GM23338 (cell line): Measurements from ENCODE around the gene CD40. TPM values are rescaled to one million over a fixed set of nuclear protein-coding genes. Genes with fewer than 3 reads are reported as not detected.

Source experiments
- ATAC-seq: fragments of 200-7000 bp; cut with Tn5 transposase; 3 replicates; pipeline ENCODE4 v1.9.1; 2020
- DNase-seq: peaks from one replicate; pipeline ENCODE4 v3.0.0-alpha.2; 2015; ENCODE audit warnings: low spot score
- H2AFZ ChIP-seq: fragments of 200-600 bp; sonication (generic); 2 replicates; pipeline ENCODE4 v1.8.0; 2016; ENCODE audit warnings: antibody characterized with exemption, mild to moderate bottlenecking, moderate library complexity
- H3F3A ChIP-seq: fragments of 200-600 bp; sonication (generic); replicated peaks from 2 replicates; pipeline ENCODE4 v1.8.0; 2017; ENCODE audit warnings: antibody characterized with exemption, mixed run types, low read depth
- H3K27ac ChIP-seq: fragments of 200-600 bp; sonication (generic); 2 replicates; pipeline ENCODE4 v1.6.1; 2016; ENCODE audit warnings: low read depth
- H3K27me3 ChIP-seq: fragments of 200-600 bp; sonication (generic); 2 replicates; pipeline ENCODE4 v1.8.0; 2016; ENCODE audit warnings: mild to moderate bottlenecking, mixed run types, moderate library complexity; ENCODE audit not compliant: insufficient read depth
- H3K36me3 ChIP-seq: fragments of 200-600 bp; sonication (generic); 2 replicates; pipeline ENCODE4 v1.8.0; 2016; ENCODE audit warnings: mild to moderate bottlenecking; ENCODE audit not compliant: insufficient read depth
- H3K4me1 ChIP-seq: fragments of 200-600 bp; sonication (generic); 2 replicates; pipeline ENCODE4 v1.8.0; 2016; ENCODE audit warnings: mild to moderate bottlenecking, moderate library complexity; ENCODE audit not compliant: insufficient read depth
- H3K4me2 ChIP-seq: fragments of 200-600 bp; sonication (generic); 2 replicates; pipeline ENCODE4 v1.7.1; 2017; ENCODE audit warnings: mixed run types
- H3K4me3 ChIP-seq: fragments of 200-600 bp; sonication (generic); 2 replicates; pipeline ENCODE4 v1.6.1; 2016; ENCODE audit warnings: mixed run types
- H3K79me2 ChIP-seq: fragments of 200-600 bp; sonication (generic); replicated peaks from 2 replicates; pipeline ENCODE4 v1.8.0; 2017; ENCODE audit warnings: mild to moderate bottlenecking; ENCODE audit not compliant: insufficient read depth
- H3K9me2 ChIP-seq: fragments of 200-600 bp; sonication (generic); 2 replicates; pipeline ENCODE4 v1.8.0; 2017; ENCODE audit not compliant: insufficient read depth
- H4K20me1 ChIP-seq: fragments of 200-600 bp; sonication (generic); replicated peaks from 2 replicates; pipeline ENCODE4 v1.8.0; 2017; ENCODE audit warnings: mild to moderate bottlenecking; ENCODE audit not compliant: insufficient read depth
- H3K27ac Mint-ChIP-seq: 2 replicates; pipeline ENCODE4 v1.8.0; 2020; ENCODE audit warnings: inconsistent platforms, mild to moderate bottlenecking, moderate library complexity, mixed read lengths
- H3K27me3 Mint-ChIP-seq: 3 replicates; pipeline ENCODE4 v1.8.0; 2022; ENCODE audit warnings: low read depth, mild to moderate bottlenecking, moderate library complexity, mixed read lengths, inconsistent platforms; ENCODE audit not compliant: insufficient read depth, poor library complexity
- H3K36me3 Mint-ChIP-seq: 3 replicates; pipeline ENCODE4 v1.8.0; 2021; ENCODE audit warnings: low read depth, mild to moderate bottlenecking, inconsistent platforms, moderate library complexity, mixed read lengths
- H3K4me1 Mint-ChIP-seq: 3 replicates; pipeline ENCODE4 v1.8.0; 2020; ENCODE audit warnings: mild to moderate bottlenecking, inconsistent platforms, mixed read lengths
- H3K4me3 Mint-ChIP-seq: 3 replicates; pipeline ENCODE4 v1.8.0; 2021; ENCODE audit warnings: moderate library complexity, mild to moderate bottlenecking, inconsistent platforms, mixed read lengths
- H3K9me3 Mint-ChIP-seq: 3 replicates; pipeline ENCODE4 v1.8.0; 2020; ENCODE audit warnings: moderate library complexity, mild to moderate bottlenecking, inconsistent platforms, mixed read lengths
- CREB1 ChIP-seq: fragments of 250-450 bp; sonication (Bioruptor Pico); IDR thresholded peaks from 2 replicates; pipeline ENCODE4 v1.5.0; 2020; ENCODE audit warnings: low read depth, mild to moderate bottlenecking, moderate library complexity
- EZH2 ChIP-seq: fragments of 200-600 bp; sonication (generic); IDR thresholded peaks from one replicate; pipeline ENCODE4 v1.8.0; 2017; ENCODE audit warnings: antibody characterized with exemption, mild to moderate bottlenecking, low read depth; ENCODE audit not compliant: unreplicated experiment
- EZH2phosphoT487 ChIP-seq: fragments of 200-600 bp; sonication (generic); IDR thresholded peaks from one replicate; pipeline ENCODE4 v1.8.1; 2018; ENCODE audit warnings: antibody characterized with exemption; ENCODE audit not compliant: unreplicated experiment
- JUNB ChIP-seq: IDR thresholded peaks from one replicate; pipeline ENCODE4 v1.6.1; 2016; ENCODE audit warnings: antibody characterized with exemption; ENCODE audit not compliant: unreplicated experiment
- NANOG ChIP-seq: IDR thresholded peaks from 2 replicates; pipeline ENCODE4 v1.6.1; 2016; ENCODE audit warnings: antibody characterized with exemption, borderline replicate concordance
- POLR2AphosphoS5 ChIP-seq: IDR thresholded peaks from 2 replicates; pipeline ENCODE4 v1.6.1; 2016; ENCODE audit warnings: antibody characterized with exemption, low read depth
- REST ChIP-seq: IDR thresholded peaks from one replicate; pipeline ENCODE4 v1.6.1; 2018; ENCODE audit warnings: antibody characterized with exemption; ENCODE audit not compliant: unreplicated experiment
- STAT1 ChIP-seq: IDR thresholded peaks from one replicate; pipeline ENCODE4 v1.6.1; 2016; ENCODE audit warnings: antibody characterized with exemption; ENCODE audit not compliant: unreplicated experiment
- ZNF114 ChIP-seq: fragments of 250-450 bp; sonication (Bioruptor Pico); IDR thresholded peaks from 2 replicates; pipeline ENCODE4 v1.5.0; 2020; ENCODE audit warnings: mild to moderate bottlenecking, moderate library complexity
- ZNF331 ChIP-seq: fragments of 250-450 bp; sonication (Bioruptor Pico); IDR thresholded peaks from 2 replicates; pipeline ENCODE4 v1.5.0; 2020; ENCODE audit warnings: low read depth, mild to moderate bottlenecking, moderate library complexity
- polyA plus RNA-seq: library from polyadenylated mRNA; unstranded; fragments of >200 nt; fragmentation: Nextera tagmentation; extraction: Ambion mirVana; gene quantifications from 2 replicates; pipeline ENCODE4 v1.2.1, GENCODE V29; 2016
- total RNA-seq: library from RNA; depleted of rRNA; stranded (reverse); fragments of >200 nt; shearing (Covaris generic); gene quantifications from 2 replicates; pipeline ENCODE4 v1.2.3, GENCODE V29; 2014
- TF ChIP-seq, protein P1 (sequence below): IDR thresholded peaks from 2 replicates; pipeline ENCODE4 v1.6.1; 2016; ENCODE audit warnings: antibody characterized with exemption
- TF ChIP-seq, protein P2 (sequence below): fragments of 250-450 bp; sonication (Bioruptor Pico); IDR thresholded peaks from 2 replicates; pipeline ENCODE4 v1.5.0; 2020; ENCODE audit warnings: mild to moderate bottlenecking, moderate library complexity
- TF ChIP-seq, protein P3 (sequence below), 2 experiments: fragments of 200-600 bp in 1 of 2; sonication (generic) in 1 of 2; conservative IDR thresholded peaks; 2 replicates each; pipeline versions ENCODE4 v1.5.1 to v1.6.1; 2016 to 2017; ENCODE audit warnings: antibody characterized with exemption in 2 of 2, low read depth in 2 of 2, mild to moderate bottlenecking in 2 of 2, moderate library complexity in 1 of 2

Gene CD40
- total and polyA plus RNA-seq, 2 experiments from 2014 or later: 15.4 to 18.9 TPM

DNA sequence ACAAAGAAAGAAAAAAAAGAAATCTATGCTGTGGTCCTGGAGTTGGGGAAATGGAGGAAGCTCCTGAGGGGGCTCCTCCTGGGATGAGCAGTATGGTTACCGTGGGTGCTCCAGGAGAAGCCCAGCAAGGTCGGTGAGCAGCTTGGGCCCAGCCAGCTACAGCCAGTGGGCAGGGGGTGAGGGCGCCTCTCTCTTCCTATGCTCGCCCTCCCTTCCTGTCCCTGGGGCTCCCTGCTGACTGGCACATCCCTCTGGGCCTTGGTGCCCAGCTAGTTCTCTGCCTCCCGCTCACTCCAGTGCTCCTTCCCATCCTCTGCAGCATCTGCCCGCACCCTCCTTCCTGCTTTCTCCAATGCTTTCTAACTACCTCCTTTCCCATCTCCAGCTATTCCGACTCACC is 16.6 kb downstream of the CD40 start:
- Mint-ChIP-seq H3K27ac (no peak overlapping the region), H3K9me3 (no peaks in the 10 kb centered on the region), H3K27me3 (peaks cover 18% of the 10 kb centered on the region), H3K4me1 (peaks cover 23% of the 10 kb centered on the region), H3K4me3 (no peak overlapping the region; the same call in 2 of the 3 replicates), H3K36me3 (no peaks in the 10 kb centered on the region)
- Histone ChIP-seq H4K20me1 (no peaks in the 10 kb centered on the region; the same call in 1 of the 2 replicates), H3K27ac (no peak overlapping the region), H3K27me3 (peaks cover 11% of the 10 kb centered on the region; the same call in 1 of the 2 replicates), H3F3A (no peaks in the 10 kb centered on the region), H3K79me2 (no peaks in the 10 kb centered on the region), H2AFZ (no peak overlapping the region), H3K36me3 (no peaks in the 10 kb centered on the region), H3K4me3 (no peak overlapping the region), H3K4me2 (no peak overlapping the region), H3K4me1 (peaks cover 4% of the 10 kb centered on the region; the same call in 1 of the 2 replicates), H3K9me2 (no peaks in the 10 kb centered on the region)
- ATAC-seq (no peak), DNase-seq (no peak)
- no peak for TF ChIP-seq CREB1 (CRISPR knock-in tag)
- TF ChIP-seq, protein P1, sequence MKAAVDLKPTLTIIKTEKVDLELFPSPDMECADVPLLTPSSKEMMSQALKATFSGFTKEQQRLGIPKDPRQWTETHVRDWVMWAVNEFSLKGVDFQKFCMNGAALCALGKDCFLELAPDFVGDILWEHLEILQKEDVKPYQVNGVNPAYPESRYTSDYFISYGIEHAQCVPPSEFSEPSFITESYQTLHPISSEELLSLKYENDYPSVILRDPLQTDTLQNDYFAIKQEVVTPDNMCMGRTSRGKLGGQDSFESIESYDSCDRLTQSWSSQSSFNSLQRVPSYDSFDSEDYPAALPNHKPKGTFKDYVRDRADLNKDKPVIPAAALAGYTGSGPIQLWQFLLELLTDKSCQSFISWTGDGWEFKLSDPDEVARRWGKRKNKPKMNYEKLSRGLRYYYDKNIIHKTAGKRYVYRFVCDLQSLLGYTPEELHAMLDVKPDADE: no peak
- no peak for TF ChIP-seq POLR2AphosphoS5
- no peak for TF ChIP-seq NANOG
- TF ChIP-seq ZNF114 (CRISPR knock-in tag): no peak
- TF ChIP-seq STAT1: no peak
- no peak for TF ChIP-seq REST
- TF ChIP-seq, protein P2, sequence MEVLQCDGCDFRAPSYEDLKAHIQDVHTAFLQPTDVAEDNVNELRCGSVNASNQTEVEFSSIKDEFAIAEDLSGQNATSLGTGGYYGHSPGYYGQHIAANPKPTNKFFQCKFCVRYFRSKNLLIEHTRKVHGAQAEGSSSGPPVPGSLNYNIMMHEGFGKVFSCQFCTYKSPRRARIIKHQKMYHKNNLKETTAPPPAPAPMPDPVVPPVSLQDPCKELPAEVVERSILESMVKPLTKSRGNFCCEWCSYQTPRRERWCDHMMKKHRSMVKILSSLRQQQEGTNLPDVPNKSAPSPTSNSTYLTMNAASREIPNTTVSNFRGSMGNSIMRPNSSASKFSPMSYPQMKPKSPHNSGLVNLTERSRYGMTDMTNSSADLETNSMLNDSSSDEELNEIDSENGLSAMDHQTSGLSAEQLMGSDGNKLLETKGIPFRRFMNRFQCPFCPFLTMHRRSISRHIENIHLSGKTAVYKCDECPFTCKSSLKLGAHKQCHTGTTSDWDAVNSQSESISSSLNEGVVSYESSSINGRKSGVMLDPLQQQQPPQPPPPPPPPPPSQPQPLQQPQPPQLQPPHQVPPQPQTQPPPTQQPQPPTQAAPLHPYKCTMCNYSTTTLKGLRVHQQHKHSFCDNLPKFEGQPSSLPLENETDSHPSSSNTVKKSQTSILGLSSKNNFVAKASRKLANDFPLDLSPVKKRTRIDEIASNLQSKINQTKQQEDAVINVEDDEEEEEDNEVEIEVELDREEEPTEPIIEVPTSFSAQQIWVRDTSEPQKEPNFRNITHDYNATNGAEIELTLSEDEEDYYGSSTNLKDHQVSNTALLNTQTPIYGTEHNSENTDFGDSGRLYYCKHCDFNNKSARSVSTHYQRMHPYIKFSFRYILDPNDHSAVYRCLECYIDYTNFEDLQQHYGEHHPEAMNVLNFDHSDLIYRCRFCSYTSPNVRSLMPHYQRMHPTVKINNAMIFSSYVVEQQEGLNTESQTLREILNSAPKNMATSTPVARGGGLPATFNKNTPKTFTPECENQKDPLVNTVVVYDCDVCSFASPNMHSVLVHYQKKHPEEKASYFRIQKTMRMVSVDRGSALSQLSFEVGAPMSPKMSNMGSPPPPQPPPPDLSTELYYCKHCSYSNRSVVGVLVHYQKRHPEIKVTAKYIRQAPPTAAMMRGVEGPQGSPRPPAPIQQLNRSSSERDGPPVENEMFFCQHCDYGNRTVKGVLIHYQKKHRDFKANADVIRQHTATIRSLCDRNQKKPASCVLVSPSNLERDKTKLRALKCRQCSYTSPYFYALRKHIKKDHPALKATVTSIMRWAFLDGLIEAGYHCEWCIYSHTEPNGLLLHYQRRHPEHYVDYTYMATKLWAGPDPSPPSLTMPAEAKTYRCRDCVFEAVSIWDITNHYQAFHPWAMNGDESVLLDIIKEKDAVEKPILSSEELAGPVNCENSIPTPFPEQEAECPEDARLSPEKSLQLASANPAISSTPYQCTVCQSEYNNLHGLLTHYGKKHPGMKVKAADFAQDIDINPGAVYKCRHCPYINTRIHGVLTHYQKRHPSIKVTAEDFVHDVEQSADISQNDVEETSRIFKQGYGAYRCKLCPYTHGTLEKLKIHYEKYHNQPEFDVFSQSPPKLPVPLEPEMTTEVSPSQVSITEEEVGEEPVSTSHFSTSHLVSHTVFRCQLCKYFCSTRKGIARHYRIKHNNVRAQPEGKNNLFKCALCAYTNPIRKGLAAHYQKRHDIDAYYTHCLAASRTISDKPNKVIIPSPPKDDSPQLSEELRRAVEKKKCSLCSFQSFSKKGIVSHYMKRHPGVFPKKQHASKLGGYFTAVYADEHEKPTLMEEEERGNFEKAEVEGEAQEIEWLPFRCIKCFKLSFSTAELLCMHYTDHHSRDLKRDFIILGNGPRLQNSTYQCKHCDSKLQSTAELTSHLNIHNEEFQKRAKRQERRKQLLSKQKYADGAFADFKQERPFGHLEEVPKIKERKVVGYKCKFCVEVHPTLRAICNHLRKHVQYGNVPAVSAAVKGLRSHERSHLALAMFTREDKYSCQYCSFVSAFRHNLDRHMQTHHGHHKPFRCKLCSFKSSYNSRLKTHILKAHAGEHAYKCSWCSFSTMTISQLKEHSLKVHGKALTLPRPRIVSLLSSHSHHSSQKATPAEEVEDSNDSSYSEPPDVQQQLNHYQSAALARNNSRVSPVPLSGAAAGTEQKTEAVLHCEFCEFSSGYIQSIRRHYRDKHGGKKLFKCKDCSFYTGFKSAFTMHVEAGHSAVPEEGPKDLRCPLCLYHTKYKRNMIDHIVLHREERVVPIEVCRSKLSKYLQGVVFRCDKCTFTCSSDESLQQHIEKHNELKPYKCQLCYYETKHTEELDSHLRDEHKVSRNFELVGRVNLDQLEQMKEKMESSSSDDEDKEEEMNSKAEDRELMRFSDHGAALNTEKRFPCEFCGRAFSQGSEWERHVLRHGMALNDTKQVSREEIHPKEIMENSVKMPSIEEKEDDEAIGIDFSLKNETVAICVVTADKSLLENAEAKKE (CRISPR knock-in tag): no peak
- TF ChIP-seq EZH2: no peak
- no peak for TF ChIP-seq EZH2phosphoT487
- TF ChIP-seq ZNF331 (CRISPR knock-in tag): no peak
- TF ChIP-seq, protein P3, sequence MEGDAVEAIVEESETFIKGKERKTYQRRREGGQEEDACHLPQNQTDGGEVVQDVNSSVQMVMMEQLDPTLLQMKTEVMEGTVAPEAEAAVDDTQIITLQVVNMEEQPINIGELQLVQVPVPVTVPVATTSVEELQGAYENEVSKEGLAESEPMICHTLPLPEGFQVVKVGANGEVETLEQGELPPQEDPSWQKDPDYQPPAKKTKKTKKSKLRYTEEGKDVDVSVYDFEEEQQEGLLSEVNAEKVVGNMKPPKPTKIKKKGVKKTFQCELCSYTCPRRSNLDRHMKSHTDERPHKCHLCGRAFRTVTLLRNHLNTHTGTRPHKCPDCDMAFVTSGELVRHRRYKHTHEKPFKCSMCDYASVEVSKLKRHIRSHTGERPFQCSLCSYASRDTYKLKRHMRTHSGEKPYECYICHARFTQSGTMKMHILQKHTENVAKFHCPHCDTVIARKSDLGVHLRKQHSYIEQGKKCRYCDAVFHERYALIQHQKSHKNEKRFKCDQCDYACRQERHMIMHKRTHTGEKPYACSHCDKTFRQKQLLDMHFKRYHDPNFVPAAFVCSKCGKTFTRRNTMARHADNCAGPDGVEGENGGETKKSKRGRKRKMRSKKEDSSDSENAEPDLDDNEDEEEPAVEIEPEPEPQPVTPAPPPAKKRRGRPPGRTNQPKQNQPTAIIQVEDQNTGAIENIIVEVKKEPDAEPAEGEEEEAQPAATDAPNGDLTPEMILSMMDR (conservative IDR thresholded peaks at IDR 0.05; ENCODE audit: low read depth in 2 of 2): no peak
- TF ChIP-seq JUNB: no peak
